Activated naive CD8-positive, alpha-beta T cell treated with anti-CD3 and anti-CD28 coated beads, Interleukin-2, amount 10 ng/mL, durations not matched to agents 7 days and 5 days (primary cell): ENCODE data around the gene CLDN19. TPM values are rescaled to one million over a fixed set of nuclear protein-coding genes. Genes with fewer than 3 reads are reported as not detected.
A peak's percentile ranks its signal among the peaks of the same experiment; 100 is the strongest.

Experiments
- ATAC-seq: fragments of 150-1000 bp; cut with Tn5 transposase; one replicate; pipeline ENCODE4 v1.10.0; 2021; ENCODE audit warnings: low read depth, moderate library complexity
- POLR2A ChIA-PET: fragments of 350-600 bp; sonication (Branson Sonifier 250); formaldehyde crosslinking; loops from one replicate; lab custom pipeline; 2021; ENCODE audit warnings: antibody characterized with exemption; lab: Charles Lee
- DNase-seq: peaks from one replicate; pipeline ENCODE4 v3.0.0; 2021
- H3K27ac Mint-ChIP-seq: one replicate; pipeline ENCODE4 v1.8.0; 2022; ENCODE audit warnings: mild to moderate bottlenecking, mixed read lengths
- H3K27me3 Mint-ChIP-seq: one replicate; pipeline ENCODE4 v1.8.0; 2022; ENCODE audit warnings: mild to moderate bottlenecking, moderate library complexity, mixed read lengths
- H3K36me3 Mint-ChIP-seq: one replicate; pipeline ENCODE4 v1.8.0; 2021; ENCODE audit warnings: mild to moderate bottlenecking, mixed read lengths
- H3K4me1 Mint-ChIP-seq: one replicate; pipeline ENCODE4 v1.8.0; 2021; ENCODE audit warnings: mixed read lengths
- H3K4me3 Mint-ChIP-seq: one replicate; pipeline ENCODE4 v1.8.0; 2022; ENCODE audit warnings: mild to moderate bottlenecking, moderate library complexity, mixed read lengths
- H3K9me3 Mint-ChIP-seq: one replicate; pipeline ENCODE4 v1.8.0; 2021; ENCODE audit warnings: mixed read lengths
- total RNA-seq, 2 experiments: library from RNA; stranded (reverse); gene quantifications; one replicate each; pipeline ENCODE4 v1.2.3, GENCODE V29; 2021

Gene CLDN19
- total RNA-seq, 2 experiments from 2014 or later: not detected

- H3K9me3 Mint-ChIP-seq: no peaks in the 10 kb centered on the region
- H3K27me3 Mint-ChIP-seq: peaks cover 3% of the 10 kb centered on the region
- DNase-seq (no peak), ATAC-seq (no peak)
- H3K36me3 Mint-ChIP-seq: no peaks in the 10 kb centered on the region
- POLR2A ChIA-PET: no interaction called here
- H3K4me3 Mint-ChIP-seq: no peak overlapping the region
- H3K4me1 Mint-ChIP-seq: no peaks in the 10 kb centered on the region
- H3K27ac Mint-ChIP-seq: no peak overlapping the region
These were observed 2.7 kb upstream of the CLDN19 start for GRCh38 chr1:42742617-42743316.

- ATAC-seq (no peak), DNase-seq (no peak)
- H3K27me3 Mint-ChIP-seq: peaks cover 3% of the 10 kb centered on the region
- H3K36me3 Mint-ChIP-seq: no peaks in the 10 kb centered on the region
- POLR2A ChIA-PET: no interaction called here
- no peak overlapping the region for H3K4me3 Mint-ChIP-seq
- H3K9me3 Mint-ChIP-seq: no peaks in the 10 kb centered on the region
- H3K27ac Mint-ChIP-seq: no peak overlapping the region
- H3K4me1 Mint-ChIP-seq: peaks cover 2% of the 10 kb centered on the region
These were observed 2.1 kb upstream of the CLDN19 start for GRCh38 chr1:42742141-42742540.

GRCh38 chr1:42741706-42742105 is 1.7 kb upstream of the CLDN19 start:
- no peaks in the 10 kb centered on the region for H3K9me3 Mint-ChIP-seq
- POLR2A ChIA-PET: no interaction called here
- peaks cover 7% of the 10 kb centered on the region for H3K4me1 Mint-ChIP-seq
- no peak overlapping the region for H3K4me3 Mint-ChIP-seq
- peaks cover 3% of the 10 kb centered on the region for H3K27me3 Mint-ChIP-seq
- no peak for ATAC-seq
- no peak overlapping the region for H3K27ac Mint-ChIP-seq
- H3K36me3 Mint-ChIP-seq: no peaks in the 10 kb centered on the region
- DNase-seq: no peak

- no peak overlapping the region for H3K4me3 Mint-ChIP-seq
- no peak for DNase-seq
- peaks cover 3% of the 10 kb centered on the region for H3K27me3 Mint-ChIP-seq
- no peak overlapping the region for H3K27ac Mint-ChIP-seq
- no peak for ATAC-seq
- H3K9me3 Mint-ChIP-seq: no peaks in the 10 kb centered on the region
- H3K4me1 Mint-ChIP-seq: peaks cover 7% of the 10 kb centered on the region
- POLR2A ChIA-PET: no interaction called here
- H3K36me3 Mint-ChIP-seq: no peaks in the 10 kb centered on the region
These were observed 980 bp upstream of the CLDN19 start for GRCh38 chr1:42740851-42741580.

- Mint-ChIP-seq H3K36me3 (no peaks in the 10 kb centered on the region), H3K4me3 (no peak overlapping the region), H3K4me1 (peaks cover 7% of the 10 kb centered on the region), H3K27me3 (peaks cover 1% of the 10 kb centered on the region), H3K27ac (no peak overlapping the region), H3K9me3 (no peaks in the 10 kb centered on the region)
- DNase-seq: no peak
- ATAC-seq: no peak
- POLR2A ChIA-PET: no interaction called here
These were observed 1.3 kb downstream of the CLDN19 start for GRCh38 chr1:42738678-42739226.

GRCh38 chr1:42737986-42738677 is 1.9 kb downstream of the CLDN19 start:
- POLR2A ChIA-PET: no interaction called here
- ATAC-seq: no peak
- H3K9me3 Mint-ChIP-seq: no peaks in the 10 kb centered on the region
- no peak for DNase-seq
- H3K27ac Mint-ChIP-seq: no peak overlapping the region
- H3K27me3 Mint-ChIP-seq: no peaks in the 10 kb centered on the region
- H3K4me1 Mint-ChIP-seq: peaks cover 7% of the 10 kb centered on the region
- H3K36me3 Mint-ChIP-seq: no peaks in the 10 kb centered on the region
- H3K4me3 Mint-ChIP-seq: no peak overlapping the region

- H3K4me3 Mint-ChIP-seq: no peak overlapping the region
- H3K4me1 Mint-ChIP-seq: peaks cover 7% of the 10 kb centered on the region
- ATAC-seq (peak; percentile 56), DNase-seq (no peak)
- peak overlapping the region; percentile 4 for H3K27ac Mint-ChIP-seq
- POLR2A ChIA-PET: no interaction called here
- no peaks in the 10 kb centered on the region for H3K27me3 Mint-ChIP-seq
- no peaks in the 10 kb centered on the region for H3K36me3 Mint-ChIP-seq
- H3K9me3 Mint-ChIP-seq: no peaks in the 10 kb centered on the region
These were observed 2.8 kb downstream of the CLDN19 start for GRCh38 chr1:42737257-42737656.

- ATAC-seq: no peak
- Mint-ChIP-seq H3K4me1 (peaks cover 7% of the 10 kb centered on the region), H3K4me3 (no peak overlapping the region), H3K27ac (no peak overlapping the region), H3K27me3 (no peaks in the 10 kb centered on the region), H3K9me3 (no peaks in the 10 kb centered on the region), H3K36me3 (no peaks in the 10 kb centered on the region)
- DNase-seq: no peak
- POLR2A ChIA-PET: no interaction called here
These were observed 3.4 kb downstream of the CLDN19 start for GRCh38 chr1:42736571-42737200.

- Mint-ChIP-seq H3K27ac (no peak overlapping the region), H3K36me3 (no peaks in the 10 kb centered on the region), H3K4me3 (no peak overlapping the region), H3K27me3 (no peaks in the 10 kb centered on the region), H3K4me1 (peaks cover 7% of the 10 kb centered on the region), H3K9me3 (no peaks in the 10 kb centered on the region)
- ATAC-seq (peak; percentile 30), DNase-seq (no peak)
- POLR2A ChIA-PET: no interaction called here
These were observed 3.9 kb downstream of the CLDN19 start for GRCh38 chr1:42736152-42736551.

GRCh38 chr1:42735477-42736105 is 4.4 kb downstream of the CLDN19 start:
- H3K4me1 Mint-ChIP-seq: peaks cover 9% of the 10 kb centered on the region
- no peak for DNase-seq
- POLR2A ChIA-PET: no interaction called here

GRCh38 chr1:42735056-42735455 is 5.0 kb downstream of the CLDN19 start:
- Mint-ChIP-seq H3K27me3 (no peaks in the 10 kb centered on the region), H3K4me1 (peaks cover 9% of the 10 kb centered on the region), H3K4me3 (no peak overlapping the region), H3K9me3 (no peaks in the 10 kb centered on the region), H3K36me3 (no peaks in the 10 kb centered on the region), H3K27ac (no peak overlapping the region)
- POLR2A ChIA-PET: no interaction called here
- DNase-seq (no peak), ATAC-seq (no peak)

More at GRCh38 chr1:42735477-42736105, 4.4 kb downstream of the CLDN19 start:
- ATAC-seq: no peak
- Mint-ChIP-seq H3K27me3 (no peaks in the 10 kb centered on the region), H3K36me3 (no peaks in the 10 kb centered on the region), H3K27ac (no peak overlapping the region), H3K4me3 (no peak overlapping the region), H3K9me3 (no peaks in the 10 kb centered on the region)

- POLR2A ChIA-PET: no interaction called here
These were observed 5.6 kb downstream of the CLDN19 start for GRCh38 chr1:42734201-42735035.

More at GRCh38 chr1:42734201-42735035, 5.6 kb downstream of the CLDN19 start:
- Mint-ChIP-seq H3K36me3 (no peaks in the 10 kb centered on the region), H3K27ac (no peak overlapping the region), H3K27me3 (no peaks in the 10 kb centered on the region), H3K9me3 (no peaks in the 10 kb centered on the region), H3K4me3 (no peak overlapping the region), H3K4me1 (peaks cover 9% of the 10 kb centered on the region)
- ATAC-seq: no peak
- no peak for DNase-seq
